Stimulated activated CD8-positive, alpha-beta memory T cell treated with anti-CD3 and anti-CD28 coated beads, Interleukin-4, amount 100 ng/mL, for 1 hour (primary cell): Measurements from ENCODE around the gene CZIB.
"Not testable (repeated sequence)": the region's sequence is repeated elsewhere in the genome, so short reads cannot be mapped to it uniquely, and the experiment has no call there.

Experiments used
- DNase-seq, 2 donors: peaks; one replicate each; pipeline ENCODE4 v3.0.0-alpha.2; 2020; ENCODE audit warnings: low read depth in 2 of 2, low spot score in 1 of 2

Gene CZIB

GRCh38 chr1:53238197-53239155 lies 18.0 kb upstream of the CZIB start, which contains the start of gene MAGOH:
MAGOH (minus strand) TSS chr1:53238518; CDS start chr1:53238448, 70 bp downstream.
- DNase-seq: peak; percentile 89 to 94

GRCh38 chr1:53237638-53238037 lies 17.2 kb upstream of the CZIB start:
- no peak for DNase-seq

GRCh38 chr1:53220962-53221286 lies 490 bp upstream of the CZIB start:
- no peak for DNase-seq

GRCh38 chr1:53219711-53220110 lies 723 bp downstream of the CZIB start:
- DNase-seq: no peak

- no peak for DNase-seq
Observed at GRCh38 chr1:53218201-53218600, 2.2 kb downstream of the CZIB start.

GRCh38 chr1:53214376-53214940 lies 6.0 kb downstream of the CZIB start:
- no peak for DNase-seq

- no peak for DNase-seq
Observed at GRCh38 chr1:53210954-53211353, 9.5 kb downstream of the CZIB start.

- DNase-seq: no peak
Observed at GRCh38 chr1:53210352-53210751, 10.1 kb downstream of the CZIB start.

- no peak for DNase-seq
Observed at GRCh38 chr1:53207726-53208125, 12.7 kb downstream of the CZIB start.

GRCh38 chr1:53206735-53207379 lies 13.6 kb downstream of the CZIB start:
- no peak for DNase-seq

GRCh38 chr1:53206083-53206685 lies 14.2 kb downstream of the CZIB start:
- not testable (repeated sequence) for DNase-seq

GRCh38 chr1:53205496-53205895 lies 14.9 kb downstream of the CZIB start:
- DNase-seq: not testable (repeated sequence)

GRCh38 chr1:53203466-53203865 lies 17.0 kb downstream of the CZIB start:
- no peak for DNase-seq

- DNase-seq: no peak
Observed at GRCh38 chr1:53198241-53198651, 22.2 kb downstream of the CZIB start.

GRCh38 chr1:53197291-53198200 lies 22.9 kb downstream of the CZIB start:
- no peak for DNase-seq

GRCh38 chr1:53196485-53197290 lies 23.7 kb downstream of the CZIB start, which contains the start of gene CPT2:
CPT2 (plus strand) TSS chr1:53196824; CDS start chr1:53196944, 120 bp downstream.
- peak; percentile 72 to 80 for DNase-seq

GRCh38 chr1:53196017-53196484 lies 24.4 kb downstream of the CZIB start:
- no peak for DNase-seq

GRCh38 chr1:53195246-53196016 lies 25.0 kb downstream of the CZIB start:
- DNase-seq: no peak

GRCh38 chr1:53190210-53190611 lies 30.2 kb downstream of the CZIB start:
- DNase-seq: no peak
